ENCODE results near the gene ZNF24.

The ZNF24 gene

DNA sequence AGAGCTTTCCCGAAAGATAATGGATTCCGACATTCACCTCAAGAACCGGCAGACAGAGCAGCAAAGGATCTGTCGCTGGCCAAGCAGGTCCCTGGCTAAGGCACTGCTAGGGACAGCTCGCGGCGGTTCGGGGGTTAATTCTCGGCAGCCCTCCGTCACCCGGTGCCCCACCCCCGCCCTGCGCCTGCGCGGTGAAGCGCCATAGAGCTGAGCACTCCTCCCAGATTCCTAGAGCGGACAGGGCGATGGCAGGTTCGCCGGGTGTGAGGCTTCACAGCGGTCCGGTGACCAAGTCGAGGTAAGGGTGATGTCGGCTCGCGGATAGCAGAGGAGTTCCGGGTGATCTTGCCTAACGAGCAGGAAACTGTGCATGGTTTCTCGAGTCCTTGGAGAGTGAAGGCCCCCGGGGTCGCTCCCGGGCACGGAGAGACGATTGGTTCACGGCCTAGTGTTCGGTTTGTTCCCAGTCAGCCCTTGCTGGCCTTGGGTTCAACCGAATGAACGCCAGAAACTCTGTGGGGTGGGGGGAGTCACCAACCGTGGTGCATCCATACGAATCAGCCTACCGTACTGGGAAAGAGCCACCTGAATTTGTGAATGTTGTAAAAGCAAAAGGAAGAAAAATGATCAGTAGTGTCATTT, 54.0 kb downstream of the ZNF24 start, which contains the start of gene ZSCAN30:
ZSCAN30 (minus strand) TSS at position 136 of the 642 bp plus-strand sequence. CDS start 25,877 bp downstream, outside the sequence.
- peak; percentile 94 for DNase-seq

DNA sequence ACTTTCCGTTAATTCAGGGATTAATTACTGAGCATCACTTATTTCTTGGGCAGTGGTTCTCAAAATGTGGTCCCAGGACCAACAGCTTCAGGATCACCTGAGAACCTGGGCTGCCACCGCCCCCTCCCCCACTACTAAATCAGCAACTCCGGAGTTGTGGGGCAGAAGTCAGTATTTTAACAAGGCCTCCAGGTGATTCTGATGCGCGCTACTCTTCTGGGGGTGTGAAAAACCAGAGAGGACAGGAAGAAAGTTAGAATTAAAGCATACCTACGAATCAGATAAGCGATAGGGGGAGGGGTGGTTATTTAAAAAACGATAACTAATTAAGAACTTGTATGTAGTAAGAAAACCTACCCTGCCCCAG, 54.5 kb downstream of the ZNF24 start:
- DNase-seq, result no peak

DNA sequence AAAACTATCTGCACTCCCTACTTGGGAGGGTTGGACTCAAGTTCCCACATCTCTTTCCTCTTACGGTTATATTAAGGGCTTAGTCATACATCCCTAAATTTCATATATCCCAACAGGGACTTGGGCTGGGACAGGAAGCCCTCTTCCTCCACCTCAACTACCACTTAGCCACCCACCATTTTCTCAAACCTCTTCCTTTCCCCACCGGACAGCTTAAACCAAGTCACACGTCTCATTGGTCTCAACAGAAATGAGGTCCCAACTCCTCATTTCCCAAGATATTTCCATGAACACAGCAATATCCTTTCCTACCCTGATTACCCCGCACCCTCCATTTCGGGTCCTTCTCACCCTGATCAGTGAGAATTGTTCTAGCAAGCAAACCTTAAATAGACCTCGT, 54.9 kb downstream of the ZNF24 start:
- peak; percentile 41 for DNase-seq

DNA sequence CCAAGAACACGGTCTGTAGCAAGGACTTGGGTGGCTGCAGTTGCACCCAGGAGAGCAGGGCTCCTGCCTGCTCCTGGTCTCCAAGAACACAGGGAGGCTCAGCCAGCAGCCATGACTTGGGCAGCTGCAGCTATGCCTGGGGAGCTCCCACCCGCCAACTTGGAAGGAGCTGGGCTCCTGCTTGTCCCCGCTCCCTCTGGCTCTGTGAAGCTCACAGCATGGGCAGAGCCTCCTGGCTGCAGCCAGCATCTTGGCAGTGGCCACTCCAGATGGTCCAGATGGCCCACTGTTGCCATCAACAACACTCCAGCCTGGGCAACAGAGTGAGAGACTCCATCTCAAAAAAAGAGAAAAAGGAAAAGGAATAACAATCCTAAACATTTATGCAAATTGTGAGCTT, 59.4 kb downstream of the ZNF24 start:
- DNase-seq, result no peak

DNA sequence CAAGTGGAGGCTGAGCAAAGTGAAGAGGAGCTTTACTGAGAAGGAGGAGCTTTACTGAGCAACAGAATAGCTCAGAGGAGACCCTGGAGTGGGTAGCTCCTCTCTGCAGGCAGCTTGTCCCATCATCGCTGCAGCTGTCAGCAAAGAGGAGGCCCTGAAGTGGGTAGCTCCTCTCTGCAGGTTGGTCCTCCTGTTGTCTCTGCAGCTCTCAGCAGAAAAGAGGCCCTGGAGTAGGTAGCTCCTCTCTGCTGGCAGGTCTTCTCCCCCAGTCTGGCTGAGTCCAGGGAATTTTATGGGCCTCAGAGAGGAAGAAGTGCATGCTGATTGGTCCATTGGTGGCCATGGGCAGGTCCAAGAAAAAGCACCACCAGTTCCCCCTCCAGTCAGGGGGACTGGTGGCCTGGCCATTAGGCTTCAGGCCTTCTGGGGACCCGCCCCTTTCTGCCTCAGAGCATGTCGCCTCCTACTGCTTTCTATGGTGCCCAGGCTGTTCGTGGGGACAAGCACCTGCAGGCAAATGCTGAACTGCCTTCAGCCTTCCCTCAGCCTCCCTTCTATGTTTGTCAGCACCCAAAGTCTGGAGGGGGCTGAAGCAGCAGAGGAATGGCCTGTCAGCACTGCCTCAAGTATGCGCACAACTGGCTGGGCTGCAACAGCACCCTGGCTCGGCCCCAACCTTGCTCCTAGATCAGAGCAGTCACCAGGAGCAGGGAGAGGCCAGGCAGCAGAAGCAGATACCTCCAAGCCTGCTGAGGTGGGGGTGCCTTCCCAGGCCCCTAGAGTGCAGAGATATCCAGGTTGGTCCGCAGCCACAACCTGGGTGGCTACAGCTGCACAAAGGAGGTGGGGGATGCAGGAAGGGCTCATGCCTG, 60.1 kb downstream of the ZNF24 start:
- DNase-seq, result no peak

DNA sequence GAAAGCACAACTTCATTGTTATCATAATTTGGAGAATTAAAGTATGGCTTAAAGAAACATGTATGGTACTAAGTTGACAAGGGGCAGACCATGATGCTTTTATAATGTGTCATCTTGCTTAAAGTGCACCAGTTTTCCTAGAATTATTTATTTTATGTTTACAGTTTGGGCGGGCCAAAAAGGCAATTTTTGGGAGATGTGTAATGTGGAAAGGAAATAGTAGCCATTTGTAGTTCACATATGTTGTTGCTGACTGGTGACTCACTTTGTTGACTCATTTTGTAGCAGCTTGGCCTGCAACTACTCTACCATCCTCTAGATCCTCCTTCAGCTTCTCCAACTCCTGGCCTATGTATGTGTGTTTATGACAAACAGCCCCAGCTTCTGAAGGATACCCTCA, 61.9 kb downstream of the ZNF24 start:
- DNase-seq, result peak; percentile 94

Measured in EL (cell line).